ENCODE results near the gene EFNA3.
A peak's percentile ranks its signal among the peaks of the same experiment; 100 is the strongest.

Gene EFNA3

GRCh38 chr1:155070158-155070621, 8.4 kb upstream of the EFNA3 start:
- no peak for DNase-seq

- peak; percentile 15 for DNase-seq
These were observed 7.7 kb upstream of the EFNA3 start for GRCh38 chr1:155070721-155071569.

GRCh38 chr1:155071701-155072100, 6.9 kb upstream of the EFNA3 start:
- DNase-seq = no peak

- no peak for DNase-seq
These were observed 5.9 kb upstream of the EFNA3 start for GRCh38 chr1:155072531-155073289.

GRCh38 chr1:155073377-155074242, 5.0 kb upstream of the EFNA3 start:
- no peak for DNase-seq

- no peak for DNase-seq
These were observed 3.1 kb upstream of the EFNA3 start for GRCh38 chr1:155075535-155075934.

GRCh38 chr1:155076371-155076770, 2.3 kb upstream of the EFNA3 start:
- DNase-seq = no peak

- no peak for DNase-seq
These were observed 1.3 kb upstream of the EFNA3 start for GRCh38 chr1:155077346-155077745.

- DNase-seq = no peak
These were observed 735 bp upstream of the EFNA3 start for GRCh38 chr1:155077758-155078445.

GRCh38 chr1:155079210-155079486, 511 bp downstream of the EFNA3 start:
- DNase-seq = no peak

GRCh38 chr1:155079487-155080311, 1.1 kb downstream of the EFNA3 start:
- DNase-seq = no peak

GRCh38 chr1:155080312-155081228, 1.9 kb downstream of the EFNA3 start:
- no peak for DNase-seq

GRCh38 chr1:155081472-155082300, 3.0 kb downstream of the EFNA3 start:
- no peak for DNase-seq

GRCh38 chr1:155082301-155083051, 3.8 kb downstream of the EFNA3 start:
- no peak for DNase-seq

GRCh38 chr1:155083052-155083541, 4.5 kb downstream of the EFNA3 start:
- no peak for DNase-seq

- no peak for DNase-seq
These were observed 5.5 kb downstream of the EFNA3 start for GRCh38 chr1:155083865-155084721.

GRCh38 chr1:155084722-155085503, 6.3 kb downstream of the EFNA3 start:
- DNase-seq = peak; percentile 87

Measured in amniotic stem cell (primary cell).